NCI-H128 (cell line): ENCODE measurements around the gene PPP1R16B.

Source experiments
- DNase-seq: peaks from one replicate; lab custom pipeline; 2025; ENCODE audit not compliant: unreplicated experiment; lab: John Stamatoyannopoulos, UW

The PPP1R16B gene

GRCh38 chr20:38961530-38962043 lies 156.1 kb downstream of the PPP1R16B start:
- no peak for DNase-seq

GRCh38 chr20:38962044-38962927 lies 156.8 kb downstream of the PPP1R16B start, which contains the start of gene DHX35:
Gene DHX35 (plus strand): TSS chr20:38962344. CDS start chr20:38962368, 24 bp downstream.
- peak; percentile 93 for DNase-seq

GRCh38 chr20:38962928-38963401 lies 157.5 kb downstream of the PPP1R16B start:
- DNase-seq = no peak

- no peak for DNase-seq
Measured at GRCh38 chr20:38963745-38964144, 158.2 kb downstream of the PPP1R16B start.

GRCh38 chr20:38965264-38965663 lies 159.8 kb downstream of the PPP1R16B start:
- no peak for DNase-seq

- no peak for DNase-seq
Measured at GRCh38 chr20:38968090-38968489, 162.6 kb downstream of the PPP1R16B start.

- no peak for DNase-seq
Measured at GRCh38 chr20:38969708-38970107, 164.2 kb downstream of the PPP1R16B start.

- DNase-seq = no peak
Measured at GRCh38 chr20:38970302-38970701, 164.8 kb downstream of the PPP1R16B start.
